Activated CD4-positive, alpha-beta T cell treated with anti-CD3 and anti-CD28 coated beads, Interleukin-2, amount 50 U/mL, for 24 hours (primary cell): ENCODE data around the gene MFAP4.

ENCODE experiments used
- DNase-seq, 2 donors: peaks; one replicate each; pipeline ENCODE4 v3.0.0-alpha.2; 2020; ENCODE audit warnings: low read depth in 1 of 2, low spot score in 1 of 2

The MFAP4 gene

GRCh38 chr17:19372011-19372370, 15.0 kb downstream of the MFAP4 start:
- DNase-seq, result no peak

- DNase-seq, result no peak
These were observed 15.6 kb downstream of the MFAP4 start for GRCh38 chr17:19371259-19372010.

GRCh38 chr17:19370493-19370960, 16.5 kb downstream of the MFAP4 start:
- DNase-seq, result no peak

GRCh38 chr17:19369846-19370492, 17.0 kb downstream of the MFAP4 start:
- DNase-seq, result no peak

GRCh38 chr17:19369107-19369778, 17.7 kb downstream of the MFAP4 start:
- DNase-seq, result no peak

GRCh38 chr17:19368229-19368628, 18.8 kb downstream of the MFAP4 start:
- DNase-seq, result no peak

- DNase-seq, result no peak
These were observed 20.4 kb downstream of the MFAP4 start for GRCh38 chr17:19366637-19366972.

GRCh38 chr17:19365833-19366636, 21.0 kb downstream of the MFAP4 start:
- DNase-seq, result no peak

GRCh38 chr17:19365499-19365817, 21.5 kb downstream of the MFAP4 start:
- no peak for DNase-seq

GRCh38 chr17:19364699-19365498, 22.1 kb downstream of the MFAP4 start:
- DNase-seq, result no peak

GRCh38 chr17:19363460-19364035, 23.4 kb downstream of the MFAP4 start:
- no peak for DNase-seq

- no peak for DNase-seq
These were observed 23.9 kb downstream of the MFAP4 start for GRCh38 chr17:19363114-19363438.

- DNase-seq, result peak; percentile 89 to 95
These were observed 24.5 kb downstream of the MFAP4 start, which contains the start of gene B9D1 for GRCh38 chr17:19362277-19363113. Gene B9D1 (minus strand): TSS chr17:19362723. CDS start chr17:19362569, 154 bp downstream.

- DNase-seq, result no peak
These were observed 25.1 kb downstream of the MFAP4 start for GRCh38 chr17:19361944-19362276.

GRCh38 chr17:19361326-19361725, 25.7 kb downstream of the MFAP4 start:
- DNase-seq, result no peak

- no peak for DNase-seq
These were observed 26.2 kb downstream of the MFAP4 start for GRCh38 chr17:19360772-19361171.

- DNase-seq, result no peak
These were observed 27.1 kb downstream of the MFAP4 start for GRCh38 chr17:19359856-19360255.

- no peak for DNase-seq
These were observed 27.8 kb downstream of the MFAP4 start for GRCh38 chr17:19359151-19359550.

GRCh38 chr17:19357761-19358160, 29.2 kb downstream of the MFAP4 start:
- no peak for DNase-seq

GRCh38 chr17:19357351-19357750, 29.6 kb downstream of the MFAP4 start:
- no peak for DNase-seq
